NCI-H345 treated with DMSO at 0.1 percent for 48 hours (cell line): Measurements from ENCODE around the gene NMBR.
"Not testable (repeated sequence)": the region's sequence is repeated elsewhere in the genome, so short reads cannot be mapped to it uniquely, and the experiment has no call there.

ENCODE experiments used
- DNase-seq: peaks from one replicate; lab custom pipeline; 2025; ENCODE audit not compliant: unreplicated experiment; lab: John Stamatoyannopoulos, UW

The NMBR gene

DNA sequence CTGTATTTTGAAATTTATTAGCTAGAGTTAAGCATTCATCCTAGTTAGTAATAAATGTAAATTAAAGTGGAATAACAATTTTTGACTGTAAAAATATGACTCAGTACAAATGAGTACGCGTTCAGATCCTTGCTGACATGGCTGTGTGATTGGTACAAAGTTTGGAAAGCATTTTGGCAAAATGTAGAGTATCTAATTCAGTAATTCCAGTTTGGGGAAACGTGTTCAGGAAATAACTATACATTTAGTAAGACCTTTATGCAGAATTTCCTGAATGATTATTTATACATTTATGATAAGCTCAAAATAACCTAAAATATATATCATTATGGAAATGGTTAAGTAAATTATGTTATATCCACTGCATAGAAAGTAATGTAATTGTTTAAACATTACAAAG, 8.2 kb upstream of the NMBR start:
- DNase-seq: no peak

DNA sequence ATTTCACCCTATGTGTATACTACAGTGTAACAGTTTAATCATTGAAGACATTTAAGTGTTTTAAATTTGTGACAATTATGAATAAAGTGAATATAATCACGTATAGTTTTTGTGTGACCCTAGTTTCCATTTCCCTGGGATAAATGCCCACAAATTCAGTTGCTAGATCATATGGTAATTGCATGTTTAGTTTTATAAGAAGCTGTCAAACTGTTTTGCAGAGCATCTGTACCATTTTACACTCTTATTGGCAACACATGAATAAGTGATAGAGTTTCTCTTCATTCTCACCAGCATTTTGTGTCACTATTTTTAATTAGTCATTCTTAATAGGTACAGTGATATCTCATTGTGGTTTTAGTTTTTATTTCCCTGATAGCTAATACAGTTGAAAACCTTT, 7.4 kb upstream of the NMBR start:
- no peak for DNase-seq

DNA sequence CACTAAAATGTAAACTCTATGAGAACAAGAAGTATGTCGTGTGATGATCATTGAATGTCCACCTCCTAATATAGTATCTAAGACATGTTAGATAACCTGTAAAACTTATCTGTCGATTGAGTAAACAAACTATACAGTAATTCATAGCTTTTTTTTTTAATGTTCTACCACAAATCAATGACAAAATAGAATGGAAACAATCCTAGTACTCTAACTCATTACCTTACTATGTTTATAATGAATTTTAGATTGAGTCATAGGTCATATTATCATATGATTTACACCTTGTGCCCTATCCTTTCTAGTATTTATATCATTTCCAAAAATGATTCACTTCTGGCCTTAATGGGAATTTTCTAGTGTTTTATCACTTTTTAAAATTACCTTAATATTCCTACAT, 6.3 kb upstream of the NMBR start:
- no peak for DNase-seq

DNA sequence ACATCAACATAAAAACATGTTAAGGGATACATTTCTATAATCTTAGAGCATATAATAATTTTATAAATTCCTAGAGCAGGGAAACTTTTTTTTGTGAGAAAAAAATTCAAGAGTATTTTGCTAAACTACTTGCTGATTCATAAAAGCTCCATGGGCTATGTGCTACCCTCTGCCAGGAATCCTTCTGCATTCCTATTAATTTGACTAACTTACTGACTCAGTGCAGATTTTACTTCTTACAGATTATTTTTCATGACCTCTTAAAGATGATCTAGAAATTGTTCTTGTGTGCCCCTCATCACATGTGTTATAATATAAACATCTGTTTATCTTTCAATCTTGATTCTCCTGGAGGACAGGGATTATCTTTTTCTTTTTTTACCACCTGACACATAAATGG, 5.8 kb upstream of the NMBR start:
- no peak for DNase-seq

DNA sequence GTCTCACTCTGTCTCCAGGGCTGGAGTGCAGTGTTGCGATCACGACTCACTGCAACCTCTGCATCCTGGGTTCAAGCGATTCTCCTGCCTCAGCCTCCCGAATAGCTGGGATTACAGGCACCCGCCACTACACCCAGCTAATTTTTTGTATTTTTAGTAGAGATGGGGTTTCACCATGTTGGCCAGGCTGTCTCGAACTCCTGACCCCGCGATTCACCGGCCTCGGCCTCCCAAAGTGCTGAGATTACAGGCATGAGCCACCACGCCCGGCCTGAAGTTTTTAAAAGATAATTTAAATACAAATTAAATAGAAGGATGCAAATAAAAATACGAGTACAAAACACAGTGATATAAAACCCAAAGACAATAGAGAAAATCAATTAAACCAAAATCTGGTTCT, 5.4 kb downstream of the NMBR start:
- not testable (repeated sequence) for DNase-seq

DNA sequence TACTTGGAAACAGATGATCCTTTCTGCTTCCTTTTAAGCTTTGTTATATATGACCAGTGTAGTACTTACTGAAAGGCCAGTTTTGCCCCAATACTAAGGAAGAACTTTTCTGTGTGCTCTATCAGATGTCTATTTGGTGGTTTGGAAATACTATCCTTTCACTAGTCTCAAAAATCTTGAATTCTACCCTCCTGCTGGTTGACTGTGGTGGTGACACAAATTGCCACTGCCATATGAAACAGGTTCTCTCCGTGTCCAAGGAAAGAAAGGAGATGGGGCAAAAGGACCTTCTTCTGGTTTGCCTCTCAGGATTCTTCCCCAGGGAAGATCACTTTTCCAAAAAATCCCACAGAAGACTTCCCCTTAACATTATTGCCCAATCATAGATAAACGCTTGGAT, 8.0 kb downstream of the NMBR start:
- no peak for DNase-seq

DNA sequence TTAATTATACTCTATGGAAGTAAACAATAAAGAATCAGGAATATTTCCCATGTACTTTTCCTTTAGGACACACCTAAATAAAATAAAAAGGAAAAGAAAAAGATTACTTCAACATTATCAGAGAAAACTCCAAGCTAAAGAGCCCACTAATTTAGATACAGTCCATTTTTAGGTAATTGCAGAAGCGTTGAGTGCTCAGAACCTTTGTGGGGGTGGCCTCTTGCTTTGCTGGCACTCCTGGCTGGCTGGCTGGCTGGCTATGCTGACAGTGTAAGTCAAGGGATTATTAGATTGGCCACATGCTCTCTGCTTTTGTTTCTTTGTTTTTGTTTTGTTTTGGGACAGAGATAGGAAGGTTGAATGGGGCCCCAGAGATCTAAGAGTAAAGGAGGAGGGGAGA, 14.3 kb downstream of the NMBR start, which contains the start of gene GJE1:
GJE1 (plus strand) TSS at position 301 of the 400 bp plus-strand sequence. CDS start 234 bp downstream, outside the sequence.
- DNase-seq: no peak

DNA sequence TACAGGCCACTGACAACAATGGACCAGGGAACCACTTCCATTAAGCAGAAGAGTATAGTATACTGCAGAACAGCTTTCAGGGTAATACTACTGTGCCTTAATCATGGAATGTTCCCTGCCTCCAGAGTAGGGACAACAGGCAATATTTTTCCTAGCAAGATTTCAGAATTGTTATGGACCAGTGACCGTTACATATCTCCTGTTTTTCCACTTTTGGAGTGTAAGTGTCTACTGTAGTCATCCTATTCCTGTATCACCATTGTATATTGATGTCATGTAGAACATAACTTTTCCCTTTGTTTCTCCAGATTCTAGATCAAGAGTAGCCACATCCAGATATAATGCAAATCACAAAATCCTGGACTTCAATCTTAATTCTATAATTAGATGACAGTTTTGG, 16.1 kb downstream of the NMBR start:
- no peak for DNase-seq

DNA sequence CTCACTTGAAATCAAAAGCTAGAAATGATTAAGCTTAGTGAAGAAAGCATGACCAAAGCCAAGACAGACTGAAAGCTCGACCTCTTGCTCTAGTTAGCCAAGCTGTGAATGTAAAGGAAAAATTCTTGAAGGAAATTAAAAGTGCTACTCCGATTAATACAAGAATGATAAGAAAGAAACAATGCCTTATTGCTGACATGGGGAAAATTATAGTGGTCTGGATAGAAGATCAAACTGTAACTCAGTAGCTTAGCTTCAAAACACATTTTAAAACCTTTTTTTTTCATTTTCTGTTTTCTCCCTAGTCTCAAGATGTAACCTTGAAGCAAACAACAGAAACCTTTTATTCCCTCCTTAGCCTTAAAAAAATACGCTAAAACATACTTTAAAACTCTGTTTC, 25.6 kb downstream of the NMBR start:
- no peak for DNase-seq

DNA sequence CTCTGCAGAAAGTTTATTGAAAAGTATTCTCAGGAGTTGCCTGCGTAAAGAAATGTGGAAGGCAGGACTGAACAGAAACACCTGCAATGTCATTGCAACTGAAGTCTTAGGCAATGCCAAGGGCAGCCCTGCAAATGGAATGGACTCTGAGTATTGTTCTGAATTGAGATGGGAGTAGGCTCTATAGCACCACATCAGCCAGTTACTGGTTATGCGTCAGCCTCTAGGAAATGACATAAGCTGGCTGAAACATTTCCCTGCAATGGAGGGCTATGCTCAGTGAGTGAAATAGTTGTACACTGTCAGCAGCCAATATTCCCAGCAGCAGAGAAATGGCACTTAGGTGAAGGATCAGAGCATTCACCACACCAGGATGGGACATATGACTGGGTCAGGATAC, 28.0 kb downstream of the NMBR start:
- DNase-seq: no peak

DNA sequence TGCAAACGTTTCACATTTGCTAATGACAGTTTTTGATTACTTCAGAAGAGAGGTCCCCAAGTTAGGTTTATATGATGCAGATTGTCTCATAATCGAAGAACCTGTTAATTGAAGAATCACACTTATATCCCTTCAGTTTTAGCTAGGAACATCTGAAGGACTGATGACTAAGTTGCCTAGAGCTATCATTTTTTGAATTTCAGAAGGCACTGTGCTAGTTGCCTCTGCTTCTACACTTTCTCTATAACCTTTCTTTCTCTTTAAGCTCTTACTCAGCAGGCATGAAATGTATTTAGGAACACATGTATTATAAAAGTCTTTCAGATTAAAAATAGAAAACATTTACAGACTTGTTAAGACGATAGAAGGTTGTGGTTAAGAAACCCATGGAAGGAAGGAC, 28.6 kb downstream of the NMBR start:
- no peak for DNase-seq

DNA sequence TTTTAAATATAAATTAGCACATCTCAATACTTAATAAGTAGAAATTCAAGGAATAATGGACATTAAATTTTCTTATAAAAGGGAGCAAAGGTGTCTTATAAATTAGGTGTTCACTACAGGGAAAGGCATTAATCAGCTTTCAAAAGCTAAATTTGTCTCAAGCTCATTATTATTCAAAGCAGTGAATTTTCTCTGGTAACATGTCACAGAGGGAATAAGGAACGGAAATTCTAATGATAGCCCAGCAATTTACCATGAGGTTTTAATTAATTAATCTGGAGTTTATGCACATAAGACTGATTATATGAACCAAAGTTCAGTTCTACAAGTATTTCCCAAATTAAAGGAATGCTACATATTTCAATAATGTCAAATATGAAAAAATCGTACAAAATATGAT, 29.6 kb downstream of the NMBR start:
- no peak for DNase-seq

DNA sequence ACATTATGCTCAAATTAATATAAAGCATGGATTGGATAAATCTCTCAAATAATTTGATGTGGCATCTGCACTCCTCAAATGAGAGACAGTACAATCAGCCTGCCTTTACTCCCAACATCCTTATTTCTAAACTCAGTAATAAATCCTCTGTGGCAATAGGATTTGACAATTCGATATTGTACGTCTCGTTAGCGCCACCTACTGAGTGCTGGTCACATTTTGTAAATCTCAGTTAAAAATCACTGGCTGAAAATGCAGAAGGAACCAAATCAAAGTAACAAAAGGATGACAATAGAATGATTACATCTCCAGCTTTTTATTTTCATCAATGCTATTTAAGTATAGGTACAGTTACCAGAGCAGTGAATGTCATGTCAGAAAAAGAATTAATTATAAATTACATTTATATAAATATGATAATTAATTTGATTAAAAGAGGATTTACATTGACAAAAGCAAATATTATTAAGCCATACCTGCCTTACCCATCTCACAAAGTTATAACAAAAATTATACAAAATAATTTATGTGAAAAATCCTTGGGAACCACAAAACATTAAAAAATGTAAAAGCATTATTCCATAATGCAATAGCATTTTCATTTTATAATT, 34.4 kb downstream of the NMBR start:
- DNase-seq: peak; percentile 67

DNA sequence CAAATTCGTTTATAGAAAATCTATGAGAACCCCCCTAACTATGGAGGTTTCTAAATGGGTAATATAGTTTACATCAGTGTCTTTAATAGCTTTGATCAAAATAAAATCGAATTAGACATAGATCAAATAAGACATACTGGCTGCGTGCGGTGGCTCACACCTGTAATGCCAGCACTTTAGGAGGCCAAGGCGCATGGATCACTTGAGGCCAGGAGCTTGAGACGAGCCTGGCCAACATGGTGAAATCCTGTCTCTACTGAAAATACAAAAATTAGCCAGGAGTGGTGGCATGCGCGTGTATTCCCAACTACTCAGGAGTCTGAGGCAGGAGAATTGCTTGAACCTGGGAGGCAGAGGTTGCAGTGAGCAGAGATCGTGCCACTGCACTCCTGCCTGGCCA, 36.1 kb downstream of the NMBR start:
- not testable (repeated sequence) for DNase-seq

DNA sequence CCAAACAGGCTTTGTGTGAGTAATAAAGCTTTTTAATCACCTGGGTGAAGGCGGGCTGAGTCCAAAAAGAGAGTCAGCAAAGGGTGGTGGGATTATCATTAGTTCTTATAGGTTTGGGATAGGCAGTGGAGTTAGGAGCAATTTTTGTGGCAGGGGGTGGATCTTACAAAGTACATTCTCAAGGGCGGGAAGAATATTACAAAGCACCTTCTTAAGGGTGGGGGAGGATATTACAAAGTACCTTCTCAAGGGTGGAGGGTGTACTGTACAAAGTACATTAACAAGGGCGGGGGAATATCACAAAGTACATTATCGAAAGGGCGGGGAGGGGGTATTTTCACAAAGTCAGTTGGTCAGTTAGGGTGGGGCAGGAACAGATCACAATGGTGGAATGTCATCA, 42.1 kb downstream of the NMBR start:
- not testable (repeated sequence) for DNase-seq

DNA sequence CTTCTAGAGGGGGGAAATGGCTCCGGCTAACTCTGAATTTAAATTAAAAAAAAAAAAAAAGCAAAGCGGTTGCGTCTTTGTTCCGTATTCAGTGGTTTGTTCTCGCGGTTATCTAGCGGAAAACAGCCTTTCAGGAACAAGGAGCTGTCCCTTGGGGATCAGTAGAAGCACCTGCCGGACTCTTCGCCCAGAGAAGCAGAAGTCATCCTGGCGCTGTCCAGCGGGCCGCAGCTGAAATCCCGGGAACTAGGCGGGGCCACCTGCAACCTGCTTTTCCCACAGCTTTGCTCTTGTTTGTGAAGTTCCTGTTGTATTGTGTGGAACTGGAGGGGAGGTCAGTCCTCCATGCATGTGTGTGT, 58.1 kb downstream of the NMBR start:
- DNase-seq: peak; percentile 27

DNA sequence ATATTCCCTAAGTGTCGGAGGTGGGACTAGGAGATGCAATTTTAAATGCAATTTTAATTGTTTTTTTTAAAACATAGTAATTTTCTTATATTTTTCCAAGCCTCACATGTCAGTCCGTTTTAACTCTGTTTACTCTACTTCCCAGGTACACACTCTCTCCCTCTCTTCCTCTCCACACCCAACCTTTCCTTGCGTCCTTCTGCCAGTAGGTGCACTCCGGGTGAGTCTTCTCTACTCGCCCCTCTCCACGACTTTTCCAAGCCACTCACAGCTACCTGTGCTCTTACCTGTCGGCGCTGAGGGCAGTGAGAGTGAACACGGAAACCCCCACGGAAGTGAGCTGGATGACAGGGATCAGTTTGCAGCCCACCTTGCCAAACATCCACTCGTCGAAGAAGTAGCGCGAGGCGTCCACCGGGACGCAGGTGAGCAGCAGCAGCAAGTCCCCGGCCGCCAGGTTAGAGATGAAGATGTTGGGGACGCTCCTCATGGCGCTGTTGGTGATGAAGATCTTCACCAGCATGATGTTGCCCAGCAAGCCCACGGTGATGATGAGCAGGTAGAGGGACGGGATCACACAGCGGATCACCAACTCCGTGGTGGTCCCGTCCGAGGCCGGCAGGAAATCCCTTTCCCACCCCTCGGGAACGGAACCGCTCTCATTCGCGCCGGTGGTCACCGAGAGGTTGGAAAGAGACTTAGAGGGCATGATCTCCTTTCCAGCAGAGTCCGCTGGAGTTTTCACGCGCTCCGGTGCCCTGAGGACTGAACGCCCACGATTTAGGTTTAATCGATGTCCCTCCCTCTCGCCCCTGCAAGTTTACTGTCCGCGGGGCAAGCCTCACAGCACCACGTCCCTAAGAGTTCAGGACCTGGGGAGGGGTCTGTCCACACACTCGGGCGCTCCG, 58.7 kb downstream of the NMBR start:
- peak; percentile 33 for DNase-seq

DNA sequence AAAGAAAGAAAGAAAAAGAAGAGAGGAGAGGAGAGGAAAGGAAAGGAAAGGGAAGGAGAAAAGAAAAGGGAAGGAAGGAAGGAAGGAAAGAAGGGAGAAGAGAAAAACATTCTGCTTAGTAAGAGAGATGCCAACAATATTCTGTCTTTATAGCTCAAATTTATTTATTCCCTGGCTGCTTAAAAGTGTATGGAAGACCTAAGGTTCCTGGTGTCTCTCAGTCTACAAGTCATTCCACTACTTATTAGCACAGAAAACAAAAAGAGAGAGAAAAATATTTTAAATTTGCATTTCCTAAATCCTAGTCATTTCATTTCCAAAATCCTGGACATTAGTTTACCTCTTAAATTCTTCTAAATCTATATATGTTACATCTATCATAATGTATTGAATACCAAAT, 67.8 kb downstream of the NMBR start:
- DNase-seq: no peak

DNA sequence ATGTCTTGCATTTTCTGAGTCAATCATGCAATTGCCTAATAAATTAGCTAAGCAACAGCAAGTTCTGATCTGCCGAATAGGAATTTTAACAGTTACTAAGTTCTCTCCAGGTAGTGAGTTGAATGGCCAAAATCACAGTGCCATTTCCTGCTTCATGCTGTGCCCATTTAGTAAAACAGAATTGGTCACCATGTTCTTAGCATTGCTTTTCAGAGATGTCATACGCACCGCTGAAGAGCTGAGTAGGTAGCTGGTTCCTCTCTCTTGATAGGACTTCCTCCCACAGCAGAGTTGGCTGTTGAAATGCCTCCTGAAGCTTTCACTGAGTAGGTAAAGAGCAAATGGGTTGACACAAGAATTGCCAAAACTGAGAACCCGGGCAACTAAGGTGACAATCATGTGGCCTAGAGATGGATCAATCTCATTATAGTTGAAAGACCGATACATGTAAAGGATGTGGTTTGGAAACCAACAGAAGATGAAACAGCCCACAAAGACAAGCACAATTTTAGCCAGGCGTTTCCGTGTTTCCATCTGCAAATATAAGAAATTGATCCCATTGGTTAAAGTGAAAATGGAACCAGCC, 71.3 kb downstream of the NMBR start:
- DNase-seq: no peak

DNA sequence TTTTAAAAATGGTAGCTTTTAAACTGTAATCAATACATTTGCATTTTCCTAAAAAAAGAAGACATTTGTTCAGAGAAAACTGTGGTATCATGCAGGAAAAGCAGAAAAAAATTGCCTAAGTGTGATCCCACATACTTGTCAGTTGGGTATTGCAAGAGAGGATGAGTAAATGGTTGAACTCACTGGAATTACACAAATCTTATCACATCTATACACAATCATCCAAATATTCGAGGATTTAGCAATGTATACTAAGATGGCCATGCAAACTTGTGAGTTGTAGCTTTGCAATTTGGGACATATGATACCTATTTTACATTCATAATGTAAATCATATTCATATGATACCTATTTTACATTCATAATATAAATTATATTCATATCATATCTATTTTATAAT, 72.4 kb downstream of the NMBR start:
- no peak for DNase-seq

DNA sequence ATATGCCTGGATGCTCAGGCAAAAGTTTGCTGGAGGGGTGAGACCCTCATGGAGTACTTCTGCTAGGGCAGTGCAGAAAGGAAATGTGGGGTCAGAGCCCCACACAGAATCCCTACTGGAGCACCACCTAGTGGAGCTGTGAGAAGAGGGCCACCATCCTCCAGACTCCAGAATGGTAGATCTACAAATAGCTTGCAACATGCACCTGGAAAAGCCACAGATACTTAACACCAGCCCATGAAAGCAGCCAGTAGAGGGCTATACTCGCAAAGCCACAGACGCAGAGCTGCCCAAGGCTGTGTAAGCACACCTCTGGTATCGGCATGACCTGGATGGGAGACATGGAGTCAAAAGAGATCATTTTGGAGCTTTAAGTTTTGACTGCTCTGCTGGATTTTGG, 74.9 kb downstream of the NMBR start:
- no peak for DNase-seq

DNA sequence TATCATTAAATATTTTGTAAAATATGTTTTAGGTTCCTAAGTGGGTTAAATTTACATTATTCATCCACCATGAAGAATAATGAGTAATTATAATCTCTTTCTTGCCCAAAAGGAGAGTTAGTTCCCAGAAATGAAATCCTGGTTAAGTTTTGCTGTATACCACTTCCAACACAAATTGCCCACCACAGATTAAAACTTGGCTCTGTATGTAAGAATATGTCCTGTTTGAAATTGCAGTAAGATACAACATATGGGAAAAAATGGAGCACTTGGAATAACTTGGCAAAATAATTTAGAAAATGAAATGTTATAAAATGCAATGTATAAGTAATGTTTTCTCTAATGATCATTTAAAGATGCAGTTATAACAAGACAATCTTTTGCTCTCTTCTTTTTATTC, 78.5 kb downstream of the NMBR start:
- DNase-seq: no peak
